Posterior cingulate gyrus (tissue), 11 donors: ENCODE results near the gene ALKBH4.
A peak's percentile ranks its signal among the peaks of the same experiment; 100 is the strongest.
"Not testable (repeated sequence)": the region's sequence is repeated elsewhere in the genome, so short reads cannot be mapped to it uniquely, and the experiment has no call there.

ENCODE experiments used
- DNase-seq, 10 donors: peaks; one replicate each; pipeline versions ENCODE4 v3.0.0 to v3.0.0-alpha.2; 2020 to 2021; ENCODE audit warnings: mixed read lengths in 3 of 10
- intact Hi-C: fragments of 100-400 bp; cut with DNase I; formaldehyde crosslinking; loops from one replicate; pipeline ENCODE4 v1.15.1; 2023

Gene ALKBH4

DNA sequence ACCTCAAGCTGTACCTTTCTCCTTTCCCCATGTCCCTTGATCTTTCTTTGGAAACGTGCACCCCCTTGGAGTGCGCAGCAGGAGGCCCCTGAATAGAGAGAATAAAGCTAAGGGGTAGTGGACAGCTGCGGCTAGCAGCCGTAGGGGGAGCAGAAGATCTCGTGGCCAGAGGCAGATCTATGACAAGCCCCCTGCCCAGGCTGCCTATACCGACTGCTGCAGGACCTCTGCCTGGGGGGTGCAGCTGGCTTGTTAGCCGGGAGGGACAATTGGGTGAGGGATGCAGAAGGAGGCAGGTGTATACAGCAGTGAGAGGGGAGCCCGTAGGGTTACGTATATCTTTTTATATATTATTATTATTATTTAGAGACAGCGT is 14.5 kb upstream of the ALKBH4 start:
- intact Hi-C loops, DNase-seq: not testable (repeated sequence)

DNA sequence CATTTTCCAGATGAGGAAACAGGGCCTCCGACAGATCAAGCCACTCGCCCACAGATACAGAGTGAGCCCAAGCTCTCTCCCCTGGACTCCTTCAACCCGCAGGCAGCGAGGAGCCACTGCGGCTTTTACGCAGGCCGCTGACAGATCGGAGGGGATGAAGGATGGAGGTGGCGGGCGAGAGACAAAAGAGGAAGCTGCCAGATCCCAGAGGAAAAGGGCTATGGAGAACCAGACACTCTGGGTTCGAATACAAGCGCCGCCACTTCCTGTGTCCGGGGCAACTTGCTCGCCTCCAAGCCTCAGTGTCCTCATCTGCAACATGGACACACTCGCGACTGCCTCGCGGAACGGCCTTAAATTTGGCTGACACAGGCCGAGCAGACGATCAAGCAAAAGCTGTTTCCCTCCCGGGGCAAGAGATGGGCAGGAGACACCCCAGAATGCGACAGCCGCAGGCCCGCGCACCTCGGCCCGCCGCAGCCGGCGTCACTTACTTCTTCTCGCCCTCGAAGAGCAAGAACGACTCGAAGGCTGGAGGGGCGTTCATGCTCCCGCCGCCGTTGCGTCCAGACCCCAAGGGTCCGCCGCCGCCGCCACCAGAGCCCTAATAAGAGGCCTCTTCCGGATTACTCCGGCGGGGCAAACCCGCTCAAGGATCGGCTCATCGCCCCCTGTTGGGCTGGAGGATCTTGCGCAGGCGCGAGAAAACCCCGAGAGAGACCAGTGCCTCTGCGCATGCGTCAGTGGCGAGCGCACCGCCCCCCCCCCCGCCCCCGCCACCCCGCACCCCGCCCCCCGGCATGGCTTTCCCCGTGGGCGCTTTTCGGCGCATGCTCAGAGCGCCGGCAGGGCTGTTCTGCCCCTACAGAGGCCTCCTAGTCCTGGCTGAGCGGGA is 13.9 kb upstream of the ALKBH4 start, which contains the start of gene POLR2J:
Gene POLR2J, minus strand, starts transcription at position 609 of the 895 bp plus-strand sequence. Its CDS starts 62 bp downstream, at position 547.
- intact Hi-C loops, result not testable (repeated sequence)
- peak; percentile 71 to 97 (median 85) for DNase-seq

DNA sequence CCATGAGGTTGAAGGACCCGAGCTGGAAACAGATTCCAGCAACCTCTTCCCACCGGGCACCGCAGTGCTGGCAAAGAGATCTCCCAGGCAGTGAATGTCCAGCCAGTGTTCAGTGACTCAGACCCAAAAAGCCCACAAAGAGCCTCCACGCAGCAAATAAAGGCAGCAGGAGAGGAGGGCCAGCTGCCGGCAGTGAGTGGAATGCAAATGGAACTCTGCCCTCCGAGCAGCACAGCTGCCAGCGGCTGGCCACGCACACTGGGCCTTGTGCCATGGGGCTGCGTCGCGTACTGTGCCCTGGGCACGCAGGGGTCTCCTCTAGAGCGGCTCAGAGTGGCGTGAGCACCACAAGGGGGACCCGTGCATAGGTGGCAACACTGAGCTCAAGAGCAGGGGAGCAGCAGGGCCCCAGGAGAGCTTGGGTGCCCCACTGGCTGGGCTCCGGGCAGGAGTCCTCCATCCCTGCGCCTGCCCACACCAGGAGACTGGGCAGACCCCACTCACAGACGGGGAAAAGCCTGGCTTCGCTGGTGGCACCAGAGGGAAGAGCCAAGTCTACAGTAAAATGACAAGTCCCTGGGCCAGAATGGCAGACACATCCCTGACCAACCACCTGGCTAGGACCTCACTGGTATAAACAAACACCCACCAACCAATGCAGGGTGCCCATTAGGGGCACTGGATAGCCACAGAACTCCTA is 10.2 kb upstream of the ALKBH4 start:
- intact Hi-C loops, result not testable (repeated sequence)
- DNase-seq, result peak in 8 of 10 donors; percentile 7 to 90 (median 36)

DNA sequence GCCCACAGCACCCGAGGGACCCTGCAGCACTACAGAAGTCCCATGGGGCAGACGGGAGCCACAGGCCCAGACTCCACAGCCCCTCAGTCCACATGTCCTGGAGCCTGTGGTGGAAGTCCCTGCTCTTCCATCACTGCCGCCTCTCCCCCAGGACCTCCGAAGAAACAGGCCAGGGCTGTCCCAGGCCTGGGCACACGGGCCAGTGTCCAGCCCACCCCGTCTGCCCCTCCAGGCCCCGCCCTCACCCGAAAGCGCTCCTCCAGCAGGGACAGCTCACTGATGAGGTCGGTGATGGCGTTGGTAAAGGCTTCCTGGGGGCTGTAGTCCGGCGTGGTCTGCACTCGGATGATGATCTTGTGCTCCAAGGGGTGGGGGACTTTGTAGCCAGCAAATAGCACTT is 9.5 kb upstream of the ALKBH4 start:
- DNase-seq, result peak in 2 of 10 donors; percentile 5 to 27
- intact Hi-C loops, result not testable (repeated sequence)

GRCh38 chr7:102473271-102473991 is 8.8 kb upstream of the ALKBH4 start:
- peak in 5 of 10 donors; percentile 26 to 76 (median 74) for DNase-seq
- intact Hi-C loops, result no loop called here

GRCh38 chr7:102472126-102473041 is 7.7 kb upstream of the ALKBH4 start:
- intact Hi-C loops, result no loop called here
- DNase-seq, result peak in 5 of 10 donors; percentile 9 to 81 (median 77)

- intact Hi-C loops, result no loop called here
- peak in 4 of 10 donors; percentile 1 to 69 (median 18) for DNase-seq
Measured at GRCh38 chr7:102471791-102472125, 7.1 kb upstream of the ALKBH4 start.

DNA sequence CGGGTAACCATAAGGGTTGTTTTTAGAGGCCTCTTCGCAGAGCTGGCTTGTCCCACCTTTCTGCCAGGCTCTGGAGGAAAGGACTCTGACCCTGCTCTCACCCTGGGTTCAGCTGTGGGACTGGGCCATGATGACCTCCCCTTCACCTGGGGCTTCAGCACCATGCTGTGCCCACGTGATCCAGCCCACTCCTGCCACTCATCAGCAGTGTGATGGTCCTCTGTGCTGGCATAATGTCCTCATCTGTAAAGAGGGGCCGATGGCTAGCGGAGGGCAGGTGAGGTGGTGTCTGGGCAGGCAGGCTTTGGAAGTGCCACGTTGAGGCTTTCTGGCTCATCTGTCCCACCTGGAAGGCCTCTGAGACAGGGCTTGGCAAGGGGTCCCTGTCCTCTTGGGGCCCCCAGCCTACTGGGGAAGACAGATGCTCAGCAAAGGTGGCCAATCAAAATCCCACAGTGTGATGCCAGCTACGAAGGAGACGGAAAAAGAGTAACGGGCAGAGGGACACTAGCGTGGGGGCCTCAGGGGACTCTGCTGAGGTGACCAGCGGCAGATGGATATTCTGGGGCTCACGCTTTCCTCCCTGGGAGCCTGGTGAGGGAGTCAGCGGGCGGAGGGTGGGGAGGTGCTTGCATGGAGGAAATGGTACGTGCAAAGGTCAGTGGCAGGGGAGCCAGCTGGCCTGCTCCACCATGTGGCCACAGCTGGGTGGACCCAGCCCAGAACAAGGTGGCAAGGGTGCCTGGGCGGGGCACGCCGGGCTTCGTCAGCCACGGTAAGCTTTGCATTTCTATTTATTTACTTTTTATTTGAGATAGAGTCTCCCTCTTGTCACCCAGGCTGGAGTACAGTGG is 5.5 kb upstream of the ALKBH4 start:
- DNase-seq, result peak in 4 of 10 donors; percentile 18 to 72 (median 70)
- intact Hi-C loops, result loop anchor here (10.0 kb wide), 1 partner anchor 55 kb away; no protein-coding TSS in a partner anchor

DNA sequence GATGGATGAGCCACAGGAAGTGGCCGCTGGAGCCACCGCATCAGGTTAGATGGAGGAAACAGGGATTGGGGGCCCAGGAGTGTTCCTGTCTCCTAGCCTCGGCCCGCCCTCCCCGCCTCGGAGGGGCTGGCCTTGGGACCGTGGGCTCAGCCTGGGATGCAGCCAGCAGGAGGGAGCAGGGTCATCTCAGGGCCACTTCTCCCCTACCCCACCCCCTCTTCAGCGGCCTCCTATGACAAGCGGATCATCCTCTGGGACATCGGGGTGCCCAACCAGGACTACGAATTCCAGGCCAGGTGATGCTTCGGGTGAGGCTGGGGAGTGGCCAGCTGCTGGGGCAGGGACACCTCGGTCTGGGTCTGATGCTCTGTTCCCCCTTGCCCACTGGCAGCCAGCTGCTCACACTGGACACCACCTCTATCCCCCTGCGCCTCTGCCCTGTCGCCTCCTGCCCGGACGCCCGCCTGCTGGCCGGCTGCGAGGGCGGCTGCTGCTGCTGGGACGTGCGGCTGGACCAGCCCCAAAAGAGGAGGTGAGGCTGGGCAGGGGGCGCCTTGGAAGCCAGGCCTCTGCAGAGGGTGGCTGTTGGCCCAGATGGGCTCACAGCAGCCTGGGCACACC is 4.8 kb upstream of the ALKBH4 start:
- intact Hi-C loops, result loop anchor here (10.0 kb wide), 1 partner anchor 55 kb away; no protein-coding TSS in a partner anchor
- peak in 4 of 10 donors; percentile 24 to 68 (median 59) for DNase-seq

DNA sequence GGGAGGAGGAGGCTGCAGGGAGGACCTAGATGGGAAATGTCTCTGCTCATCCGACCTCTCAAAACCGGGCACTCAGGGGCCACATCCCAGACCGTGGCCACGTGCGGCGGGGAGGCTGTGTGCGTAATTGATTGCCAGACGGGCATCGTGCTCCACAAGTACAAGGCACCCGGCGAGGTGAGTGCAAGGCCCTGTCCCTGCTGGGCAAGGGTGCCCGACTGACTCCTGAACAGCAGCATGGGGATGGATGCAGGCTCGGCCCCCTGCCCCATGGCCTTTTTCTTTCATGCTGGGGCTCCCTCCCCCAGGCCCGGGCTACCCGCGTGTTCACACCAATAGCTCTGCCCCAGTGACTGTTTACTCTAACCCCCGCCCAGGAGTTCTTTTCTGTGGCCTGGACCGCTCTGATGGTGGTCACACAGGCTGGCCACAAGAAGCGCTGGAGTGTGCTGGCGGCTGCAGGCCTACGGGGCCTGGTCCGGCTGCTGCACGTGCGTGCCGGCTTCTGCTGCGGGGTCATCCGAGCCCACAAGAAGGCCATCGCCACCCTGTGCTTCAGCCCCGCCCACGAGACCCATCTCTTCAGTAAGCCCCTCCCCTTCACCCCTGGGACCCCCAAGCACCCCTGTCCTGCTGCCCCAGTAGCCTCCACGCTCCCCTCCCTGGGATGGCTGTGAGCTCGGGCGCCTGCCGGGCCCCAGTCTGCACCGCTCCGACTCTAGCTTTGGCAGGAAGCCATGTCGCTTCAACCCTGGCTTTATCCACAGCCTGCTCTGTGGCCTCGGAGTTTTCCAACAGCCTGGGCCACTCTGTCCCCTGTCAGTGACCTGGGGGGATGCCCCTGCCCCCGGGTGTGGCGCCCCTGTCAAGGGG is 4.1 kb upstream of the ALKBH4 start:
- DNase-seq, result peak in 4 of 10 donors; percentile 17 to 77 (median 70)
- intact Hi-C loops, result loop anchor here (10.0 kb wide), 1 partner anchor 54 kb away; no protein-coding TSS in a partner anchor

- intact Hi-C loops, result loop anchor here (10.0 kb wide), 1 partner anchor 53 kb away; no protein-coding TSS in a partner anchor
- peak in 3 of 10 donors; percentile 45 to 75 (median 55) for DNase-seq
Measured at GRCh38 chr7:102467581-102468477, 3.2 kb upstream of the ALKBH4 start.

DNA sequence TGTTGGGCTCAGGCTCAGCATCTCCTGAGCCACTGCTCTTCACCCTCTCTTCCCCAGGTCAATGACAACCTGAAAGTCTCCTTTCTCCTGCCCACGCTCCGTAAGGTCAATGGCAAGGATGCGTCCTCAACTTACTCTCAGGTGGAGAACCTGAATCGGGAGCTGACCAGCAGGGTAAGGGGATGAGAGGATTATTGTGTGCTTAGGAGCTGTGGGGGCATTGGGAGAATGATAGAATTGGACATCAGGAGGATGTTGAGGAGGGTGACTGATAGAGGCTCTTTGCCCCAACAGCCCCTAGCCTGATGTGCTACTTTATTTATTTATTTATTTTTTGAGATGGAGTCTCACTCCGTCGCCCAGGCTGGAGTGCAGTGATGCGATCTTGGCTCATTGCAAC is 1.4 kb upstream of the ALKBH4 start:
- DNase-seq, result peak in 1 of 10 donors; percentile 8
- intact Hi-C loops, result loop anchor here (10.0 kb wide), 1 partner anchor 51 kb away; no protein-coding TSS in a partner anchor

GRCh38 chr7:102463841-102464576 is 654 bp downstream of the ALKBH4 start:
- peak in 2 of 10 donors; percentile 56 to 77 for DNase-seq
- intact Hi-C loops, result loop anchor here (10.0 kb wide), 1 partner anchor 49 kb away; no protein-coding TSS in a partner anchor

- DNase-seq, result no peak
- intact Hi-C loops, result loop anchor here (10.0 kb wide), 1 partner anchor 46 kb away; no protein-coding TSS in a partner anchor
Measured at GRCh38 chr7:102460467-102460866, 4.2 kb downstream of the ALKBH4 start.

DNA sequence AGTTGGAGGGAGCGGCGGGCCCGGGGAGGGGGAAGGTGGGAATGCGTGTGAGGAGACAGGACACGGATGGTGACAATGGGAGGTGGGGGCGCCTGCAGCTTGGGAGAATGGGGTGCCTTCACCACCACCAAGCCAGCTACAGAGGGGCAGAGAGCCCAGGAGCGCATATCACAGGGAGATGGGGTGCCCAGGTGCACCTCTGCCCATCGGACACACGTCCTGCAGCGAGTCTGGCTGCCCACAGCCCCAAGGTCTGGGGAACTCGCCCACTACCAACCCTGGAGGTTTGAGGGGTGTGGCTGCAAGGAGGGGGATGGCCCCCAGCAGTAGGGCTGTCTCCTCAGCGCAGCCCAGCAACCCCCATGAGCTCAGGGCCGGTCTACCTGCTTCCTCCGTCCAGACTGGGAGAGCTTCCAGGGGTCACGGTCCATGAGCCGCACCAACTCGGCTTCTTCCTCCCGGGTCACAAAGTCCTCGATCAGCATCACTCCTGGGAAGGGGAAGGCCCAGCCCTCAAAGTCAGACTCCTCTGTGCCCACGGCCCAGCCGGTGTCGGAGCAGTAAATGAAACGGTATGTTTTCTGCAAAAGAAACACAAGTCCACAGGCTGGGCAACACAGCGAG is 5.3 kb downstream of the ALKBH4 start:
- intact Hi-C loops, result no loop called here
- DNase-seq, result no peak
